GM23338 (cell line): Measurements from ENCODE around the gene SH3RF2. TPM values are rescaled to one million over a fixed set of nuclear protein-coding genes. Genes with fewer than 3 reads are reported as not detected.
"Not testable (repeated sequence)": the region's sequence is repeated elsewhere in the genome, so short reads cannot be mapped to it uniquely, and the experiment has no call there.

ENCODE experiments used
- ATAC-seq: fragments of 200-7000 bp; cut with Tn5 transposase; 3 replicates; pipeline ENCODE4 v1.9.1; 2020
- DNase-seq: peaks from one replicate; pipeline ENCODE4 v3.0.0-alpha.2; 2015; ENCODE audit warnings: low spot score
- H2AFZ ChIP-seq: fragments of 200-600 bp; sonication (generic); 2 replicates; pipeline ENCODE4 v1.8.0; 2016; ENCODE audit warnings: antibody characterized with exemption, mild to moderate bottlenecking, moderate library complexity
- H3F3A ChIP-seq: fragments of 200-600 bp; sonication (generic); replicated peaks from 2 replicates; pipeline ENCODE4 v1.8.0; 2017; ENCODE audit warnings: antibody characterized with exemption, mixed run types, low read depth
- H3K27ac ChIP-seq: fragments of 200-600 bp; sonication (generic); 2 replicates; pipeline ENCODE4 v1.6.1; 2016; ENCODE audit warnings: low read depth
- H3K27me3 ChIP-seq: fragments of 200-600 bp; sonication (generic); 2 replicates; pipeline ENCODE4 v1.8.0; 2016; ENCODE audit warnings: mild to moderate bottlenecking, mixed run types, moderate library complexity; ENCODE audit not compliant: insufficient read depth
- H3K36me3 ChIP-seq: fragments of 200-600 bp; sonication (generic); 2 replicates; pipeline ENCODE4 v1.8.0; 2016; ENCODE audit warnings: mild to moderate bottlenecking; ENCODE audit not compliant: insufficient read depth
- H3K4me1 ChIP-seq: fragments of 200-600 bp; sonication (generic); 2 replicates; pipeline ENCODE4 v1.8.0; 2016; ENCODE audit warnings: mild to moderate bottlenecking, moderate library complexity; ENCODE audit not compliant: insufficient read depth
- H3K4me2 ChIP-seq: fragments of 200-600 bp; sonication (generic); 2 replicates; pipeline ENCODE4 v1.7.1; 2017; ENCODE audit warnings: mixed run types
- H3K4me3 ChIP-seq: fragments of 200-600 bp; sonication (generic); 2 replicates; pipeline ENCODE4 v1.6.1; 2016; ENCODE audit warnings: mixed run types
- H3K79me2 ChIP-seq: fragments of 200-600 bp; sonication (generic); replicated peaks from 2 replicates; pipeline ENCODE4 v1.8.0; 2017; ENCODE audit warnings: mild to moderate bottlenecking; ENCODE audit not compliant: insufficient read depth
- H3K9me2 ChIP-seq: fragments of 200-600 bp; sonication (generic); 2 replicates; pipeline ENCODE4 v1.8.0; 2017; ENCODE audit not compliant: insufficient read depth
- H4K20me1 ChIP-seq: fragments of 200-600 bp; sonication (generic); replicated peaks from 2 replicates; pipeline ENCODE4 v1.8.0; 2017; ENCODE audit warnings: mild to moderate bottlenecking; ENCODE audit not compliant: insufficient read depth
- H3K27ac Mint-ChIP-seq: 2 replicates; pipeline ENCODE4 v1.8.0; 2020; ENCODE audit warnings: inconsistent platforms, mild to moderate bottlenecking, moderate library complexity, mixed read lengths
- H3K27me3 Mint-ChIP-seq: 3 replicates; pipeline ENCODE4 v1.8.0; 2022; ENCODE audit warnings: low read depth, mild to moderate bottlenecking, moderate library complexity, mixed read lengths, inconsistent platforms; ENCODE audit not compliant: insufficient read depth, poor library complexity
- H3K36me3 Mint-ChIP-seq: 3 replicates; pipeline ENCODE4 v1.8.0; 2021; ENCODE audit warnings: low read depth, mild to moderate bottlenecking, inconsistent platforms, moderate library complexity, mixed read lengths
- H3K4me1 Mint-ChIP-seq: 3 replicates; pipeline ENCODE4 v1.8.0; 2020; ENCODE audit warnings: mild to moderate bottlenecking, inconsistent platforms, mixed read lengths
- H3K4me3 Mint-ChIP-seq: 3 replicates; pipeline ENCODE4 v1.8.0; 2021; ENCODE audit warnings: moderate library complexity, mild to moderate bottlenecking, inconsistent platforms, mixed read lengths
- H3K9me3 Mint-ChIP-seq: 3 replicates; pipeline ENCODE4 v1.8.0; 2020; ENCODE audit warnings: moderate library complexity, mild to moderate bottlenecking, inconsistent platforms, mixed read lengths
- CREB1 ChIP-seq: fragments of 250-450 bp; sonication (Bioruptor Pico); IDR thresholded peaks from 2 replicates; pipeline ENCODE4 v1.5.0; 2020; ENCODE audit warnings: low read depth, mild to moderate bottlenecking, moderate library complexity
- CTCF ChIP-seq, 2 experiments: fragments of 200-600 bp in 1 of 2; sonication (generic) in 1 of 2; conservative IDR thresholded peaks; 2 replicates each; pipeline versions ENCODE4 v1.5.1 to v1.6.1; 2016 to 2017; ENCODE audit warnings: antibody characterized with exemption in 2 of 2, low read depth in 2 of 2, mild to moderate bottlenecking in 2 of 2, moderate library complexity in 1 of 2
- ETS1 ChIP-seq: IDR thresholded peaks from 2 replicates; pipeline ENCODE4 v1.6.1; 2016; ENCODE audit warnings: antibody characterized with exemption
- EZH2 ChIP-seq: fragments of 200-600 bp; sonication (generic); IDR thresholded peaks from one replicate; pipeline ENCODE4 v1.8.0; 2017; ENCODE audit warnings: antibody characterized with exemption, mild to moderate bottlenecking, low read depth; ENCODE audit not compliant: unreplicated experiment
- JUNB ChIP-seq: IDR thresholded peaks from one replicate; pipeline ENCODE4 v1.6.1; 2016; ENCODE audit warnings: antibody characterized with exemption; ENCODE audit not compliant: unreplicated experiment
- STAT1 ChIP-seq: IDR thresholded peaks from one replicate; pipeline ENCODE4 v1.6.1; 2016; ENCODE audit warnings: antibody characterized with exemption; ENCODE audit not compliant: unreplicated experiment
- ZNF114 ChIP-seq: fragments of 250-450 bp; sonication (Bioruptor Pico); IDR thresholded peaks from 2 replicates; pipeline ENCODE4 v1.5.0; 2020; ENCODE audit warnings: mild to moderate bottlenecking, moderate library complexity
- ZNF462 ChIP-seq: fragments of 250-450 bp; sonication (Bioruptor Pico); IDR thresholded peaks from 2 replicates; pipeline ENCODE4 v1.5.0; 2020; ENCODE audit warnings: mild to moderate bottlenecking, moderate library complexity
- polyA plus RNA-seq: library from polyadenylated mRNA; unstranded; fragments of >200 nt; fragmentation: Nextera tagmentation; extraction: Ambion mirVana; gene quantifications from 2 replicates; pipeline ENCODE4 v1.2.1, GENCODE V29; 2016
- total RNA-seq: library from RNA; depleted of rRNA; stranded (reverse); fragments of >200 nt; shearing (Covaris generic); gene quantifications from 2 replicates; pipeline ENCODE4 v1.2.3, GENCODE V29; 2014

Gene SH3RF2
- total and polyA plus RNA-seq, 2 experiments from 2014 or later: 1.7 to 2.4 TPM

GRCh38 chr5:146107901-146108300 is 171.5 kb downstream of the SH3RF2 start (continued):
- TF ChIP-seq ZNF462: no peak
- TF ChIP-seq JUNB: no peak
- no peak for TF ChIP-seq CREB1
- no peak for TF ChIP-seq ETS1
- TF ChIP-seq CTCF (conservative IDR thresholded peaks at IDR 0.05; ENCODE audit: low read depth in 2 of 2): no peak
- TF ChIP-seq EZH2: no peak
- no peak for TF ChIP-seq ZNF114 (CRISPR knock-in tag)
- TF ChIP-seq STAT1: no peak

- ATAC-seq, H3K27me3 ChIP-seq, H4K20me1 ChIP-seq, H3K27ac ChIP-seq, H3K27me3 Mint-ChIP-seq, H3K9me3 Mint-ChIP-seq, H3K4me1 Mint-ChIP-seq, H3K9me2 ChIP-seq, H3K4me3 Mint-ChIP-seq, H3K79me2 ChIP-seq, H3K4me2 ChIP-seq, H3K4me3 ChIP-seq, DNase-seq, H3F3A ChIP-seq, H3K27ac Mint-ChIP-seq, H2AFZ ChIP-seq, H3K4me1 ChIP-seq: not testable (repeated sequence)
- H3K36me3 Mint-ChIP-seq: peaks cover 17% of the 10 kb centered on the region
- H3K36me3 ChIP-seq: peaks cover 20% of the 10 kb centered on the region; the same call in 1 of the 2 replicates
Observed at GRCh38 chr5:146108870-146109269, 172.5 kb downstream of the SH3RF2 start.
